Natural killer cell (primary cell): ENCODE data around the gene NEK1. TPM values are rescaled to one million over a fixed set of nuclear protein-coding genes. Genes with fewer than 3 reads are reported as not detected.

Experiments used
- ATAC-seq, 3 donors: fragments of 150-1000 bp in 2 of 3; fragments of 200-7000 bp in 1 of 3; cut with Tn5 transposase; 1 replicate in 1 of 3; 2 replicates in 2 of 3; pipeline ENCODE4 v1.10.0; 2021; ENCODE audit warnings: mild to moderate bottlenecking in 2 of 3, moderate library complexity in 2 of 3
- DNase-seq, 2 donors: peaks; one replicate each; pipeline versions ENCODE4 v3.0.0 to v3.0.0-alpha.2; 2013 to 2021; ENCODE audit warnings: mixed read lengths in 1 of 2
- H3K27ac ChIP-seq: one replicate; pipeline ENCODE4 v1.5.1; 2013; ENCODE audit warnings: mild to moderate bottlenecking, low read length
- H3K27me3 ChIP-seq: one replicate; pipeline ENCODE4 v1.6.1; 2013; ENCODE audit warnings: low read length; ENCODE audit not compliant: control insufficient read depth, insufficient read depth
- H3K36me3 ChIP-seq: one replicate; pipeline ENCODE4 v1.6.1; 2013; ENCODE audit warnings: low read length; ENCODE audit not compliant: control insufficient read depth, insufficient read depth
- H3K4me1 ChIP-seq: one replicate; pipeline ENCODE4 v1.6.1; 2013; ENCODE audit warnings: low read length; ENCODE audit not compliant: control insufficient read depth, insufficient read depth
- H3K4me3 ChIP-seq: one replicate; pipeline ENCODE4 v1.5.1; 2013; ENCODE audit warnings: low read length
- H3K9me3 ChIP-seq: one replicate; pipeline ENCODE4 v1.6.1; 2013; ENCODE audit warnings: low read length; ENCODE audit not compliant: control insufficient read depth, insufficient read depth
- H3K27ac Mint-ChIP-seq, 2 donors: one replicate each; pipeline ENCODE4 v1.8.0; 2022; ENCODE audit warnings: mild to moderate bottlenecking in 2 of 2, mixed read lengths in 2 of 2, moderate library complexity in 1 of 2
- H3K27me3 Mint-ChIP-seq, 2 donors: one replicate each; pipeline ENCODE4 v1.8.0; 2022; ENCODE audit warnings: low read depth in 2 of 2, mixed read lengths in 2 of 2
- H3K36me3 Mint-ChIP-seq: one replicate; pipeline ENCODE4 v1.8.0; 2022; ENCODE audit warnings: mixed read lengths
- H3K4me1 Mint-ChIP-seq, 2 donors: one replicate each; pipeline ENCODE4 v1.8.0; 2022; ENCODE audit warnings: mixed read lengths in 2 of 2
- H3K4me3 Mint-ChIP-seq: one replicate; pipeline ENCODE4 v1.8.0; 2022; ENCODE audit warnings: mild to moderate bottlenecking, moderate library complexity, mixed read lengths
- H3K9me3 Mint-ChIP-seq, 2 donors: one replicate each; pipeline ENCODE4 v1.8.0; 2022; ENCODE audit warnings: mixed read lengths in 2 of 2
- CTCF ChIP-seq: fragments of 200-600 bp; IDR thresholded peaks from one replicate; pipeline ENCODE4 v1.8.0; 2022; ENCODE audit warnings: antibody characterized with exemption
- WGBS: methylation state at CpG from one replicate; pipeline ENCODE4 v1.1.7; 2013; ENCODE audit warnings: missing lambda C conversion rate; ENCODE audit not compliant: insufficient coverage; 5-methylcytosine and 5-hydroxymethylcytosine counted together
- intact Hi-C: fragments of 100-400 bp; cut with micrococcal nuclease; formaldehyde crosslinking; loops from one replicate; pipeline ENCODE4 v1.14.2; 2022
- total RNA-seq, 4 donors: library from RNA; stranded (reverse); fragments of 120-200 nt in 1 of 4; gene quantifications; one replicate each; pipeline versions ENCODE4 v1.2.3 to v1.2.4, GENCODE V29; 2013 to 2022

NEK1 gene
- total RNA-seq, 3 donors from 2014 or later (not counting 1 experiment from before 2014, with no cell fraction given): 16.4 to 24.9 (median 19.0) TPM

DNA sequence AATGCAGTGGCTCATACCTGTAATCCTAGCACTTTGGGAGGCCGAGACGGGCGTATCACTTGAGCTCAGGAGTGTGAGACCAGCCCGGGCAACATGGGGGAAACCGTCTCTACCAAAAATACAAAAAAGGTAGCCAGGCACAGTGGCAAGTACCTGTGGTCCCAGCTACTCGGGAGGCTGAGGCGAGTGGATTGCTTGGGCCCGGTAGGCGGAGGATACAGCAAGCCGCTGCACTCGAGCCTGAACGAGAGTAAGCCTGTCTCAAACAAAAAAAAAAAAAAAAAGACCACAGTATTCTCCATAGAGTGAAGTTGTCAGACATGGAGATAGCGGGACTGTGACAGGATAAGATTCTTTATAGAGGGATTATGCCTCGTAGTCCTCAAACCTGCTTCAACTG is 265.5 kb downstream of the NEK1 start:
- Histone ChIP-seq H3K4me1 (no peaks in the 10 kb centered on the region), H3K27ac (no peak overlapping the region), H3K27me3 (no peaks in the 10 kb centered on the region), H3K4me3 (no peak overlapping the region), H3K9me3 (no peaks in the 10 kb centered on the region), H3K36me3 (no peaks in the 10 kb centered on the region)
- ATAC-seq (no peak), DNase-seq (no peak)
- WGBS: 92% methylated on average over 10 of the region's 14 CpGs
- H3K27me3 Mint-ChIP-seq: peaks cover 0 to 7% of the 10 kb centered on the region in 2 donors
- H3K27ac Mint-ChIP-seq: no peak overlapping the region
- no peaks in the 10 kb centered on the region for H3K36me3 Mint-ChIP-seq
- H3K4me1 Mint-ChIP-seq: no peaks in the 10 kb centered on the region
- TF ChIP-seq CTCF: no peak
- no peaks in the 10 kb centered on the region for H3K9me3 Mint-ChIP-seq
- intact Hi-C loops: no loop called here
- no peak overlapping the region for H3K4me3 Mint-ChIP-seq

DNA sequence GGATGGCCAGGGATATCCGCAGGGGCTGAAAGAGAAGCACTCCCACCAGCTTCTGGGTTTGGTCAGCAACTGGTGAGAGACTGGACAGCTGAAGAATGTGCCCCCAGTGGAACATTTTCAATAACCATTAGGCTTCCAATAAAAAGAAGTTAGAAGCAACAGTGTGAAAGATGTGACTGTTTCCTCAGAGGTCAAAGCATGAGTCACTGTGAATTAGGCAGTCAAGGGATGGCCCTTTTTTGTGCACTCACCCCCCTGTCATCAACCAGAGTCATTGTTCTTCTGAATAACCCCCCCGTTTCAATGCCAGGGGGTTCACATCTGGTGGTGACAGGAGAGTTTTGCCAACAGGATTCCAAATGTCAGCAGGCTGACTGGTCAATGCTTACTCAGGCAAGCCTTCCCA is 267.1 kb downstream of the NEK1 start:
- H3K36me3 Mint-ChIP-seq: no peaks in the 10 kb centered on the region
- no peak overlapping the region for H3K27ac Mint-ChIP-seq
- no peak for DNase-seq
- no peaks in the 10 kb centered on the region for H3K4me1 Mint-ChIP-seq
- Histone ChIP-seq H3K4me3 (no peak overlapping the region), H3K9me3 (no peaks in the 10 kb centered on the region), H3K27me3 (no peaks in the 10 kb centered on the region), H3K27ac (no peak overlapping the region), H3K4me1 (no peaks in the 10 kb centered on the region), H3K36me3 (no peaks in the 10 kb centered on the region)
- H3K4me3 Mint-ChIP-seq: no peak overlapping the region
- WGBS: 86% methylated on average over 2 of the region's 2 CpGs
- no peak for TF ChIP-seq CTCF
- ATAC-seq: no peak
- H3K9me3 Mint-ChIP-seq: no peaks in the 10 kb centered on the region
- intact Hi-C loops: no loop called here
- H3K27me3 Mint-ChIP-seq: peaks cover 0 to 4% of the 10 kb centered on the region in 2 donors

Other genes with a start within 250 kb of the NEK1 start
- 10 to 100 TPM; 20.7 to 26.0 (median 21.0) TPM for gene CLCN3, start 8.0 kb upstream of the NEK1 start, total RNA-seq
- 10 to 100 TPM; 12.9 to 16.1 (median 14.6) TPM for gene HPF1, start 145.4 kb upstream of the NEK1 start, total RNA-seq